Stimulated activated CD4-positive, alpha-beta T cell treated with anti-CD3 and anti-CD28 coated beads, Interleukin-15, amount 100 ng/mL, for 1 hour (primary cell): Measurements from ENCODE around the gene MRC1.

ENCODE experiments used
- DNase-seq, 2 donors: peaks; one replicate each; pipeline ENCODE4 v3.0.0-alpha.2; 2020; ENCODE audit warnings: low read depth in 1 of 2, low spot score in 1 of 2

Gene MRC1

DNA sequence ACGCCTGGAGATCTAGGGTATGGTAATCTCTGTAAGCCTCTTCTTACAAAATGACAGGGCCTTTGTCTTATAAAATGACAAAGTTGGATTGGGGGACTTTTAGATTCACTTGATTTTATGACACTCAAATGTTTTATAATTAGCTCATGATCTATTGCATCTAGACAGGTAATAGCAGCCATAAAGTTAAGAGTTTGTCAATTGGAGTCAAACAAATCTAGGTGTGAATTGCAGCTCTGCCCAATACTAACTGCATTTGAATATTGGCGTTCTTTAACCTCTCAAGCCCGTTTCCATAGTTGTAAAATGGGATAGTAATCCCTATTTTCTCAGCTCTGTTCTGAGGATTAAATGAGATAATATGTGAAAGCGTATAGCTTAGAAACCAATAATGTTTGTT lies 14.1 kb upstream of the MRC1 start:
- no peak for DNase-seq

DNA sequence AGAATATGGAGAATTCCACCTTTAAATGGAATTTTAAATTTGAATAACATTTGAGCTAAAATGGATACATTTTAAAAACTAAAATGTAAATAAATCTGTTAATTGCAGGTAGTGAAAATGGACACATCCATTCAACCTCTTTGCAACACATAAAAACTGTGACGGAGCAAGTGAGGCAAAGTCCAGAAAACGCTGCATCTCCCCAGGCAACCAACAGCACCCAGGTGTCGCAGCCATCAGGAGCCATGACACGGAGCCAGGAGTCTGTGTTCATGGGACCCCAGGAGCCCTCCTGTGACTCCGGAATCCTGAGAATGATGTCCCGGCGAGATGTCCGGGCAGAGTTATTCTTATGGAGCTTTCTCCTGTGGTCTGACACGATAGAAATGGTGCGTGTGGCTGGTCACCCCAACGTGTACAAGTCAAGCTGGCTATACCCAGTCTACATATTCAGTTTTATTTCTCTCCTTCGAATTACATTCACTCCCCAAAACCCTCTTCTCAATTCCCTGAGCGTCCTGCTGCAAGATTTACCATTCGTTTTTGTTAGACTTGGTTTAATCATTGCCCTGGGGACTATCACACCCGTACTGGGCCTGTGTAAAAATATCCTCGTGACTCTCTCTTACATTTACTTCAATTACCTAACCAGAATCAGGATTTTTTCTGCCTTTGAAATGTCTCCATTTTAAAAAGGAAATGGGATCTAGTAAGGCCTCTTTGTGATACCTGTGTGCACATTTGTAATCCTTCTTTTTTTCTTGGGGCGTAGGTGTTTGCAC lies 13.1 kb upstream of the MRC1 start:
- no peak for DNase-seq

DNA sequence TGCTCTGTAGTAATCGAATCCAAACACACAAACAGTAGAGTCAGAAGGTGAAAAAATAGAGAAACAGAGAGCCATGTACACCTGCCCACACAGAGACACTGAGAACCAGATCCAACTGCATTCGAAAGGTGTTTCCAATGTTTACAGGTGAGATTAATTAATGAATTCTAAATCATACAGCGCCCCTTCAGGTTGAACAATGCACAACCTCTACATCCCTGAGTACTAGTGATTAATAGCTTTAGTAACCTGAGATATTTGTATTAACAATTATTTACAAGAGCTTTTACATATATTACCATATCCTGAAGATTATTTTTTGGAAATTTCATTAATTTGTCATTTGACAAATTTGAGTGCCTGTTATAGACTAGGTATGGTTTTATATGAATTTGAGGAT lies 7.6 kb upstream of the MRC1 start:
- no peak for DNase-seq

DNA sequence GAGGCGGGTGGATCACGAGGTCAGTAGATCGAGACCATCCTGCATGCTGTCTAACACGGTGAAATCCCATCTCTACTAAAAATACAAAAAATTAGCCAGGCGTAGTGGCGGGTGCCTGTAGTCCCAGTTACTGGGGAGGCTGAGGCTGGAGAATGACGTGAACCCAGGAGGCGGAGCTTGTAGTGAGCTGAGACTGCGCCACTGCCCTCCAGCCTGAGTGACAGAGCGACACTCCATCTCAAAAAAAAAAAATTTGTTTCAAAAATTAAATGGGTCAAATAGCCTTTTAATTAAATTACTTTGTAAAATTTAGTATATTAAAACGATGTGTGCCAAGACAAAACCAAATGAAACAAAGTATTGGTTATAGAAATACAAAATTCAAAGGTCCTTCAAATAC lies 6.8 kb upstream of the MRC1 start:
- no peak for DNase-seq

DNA sequence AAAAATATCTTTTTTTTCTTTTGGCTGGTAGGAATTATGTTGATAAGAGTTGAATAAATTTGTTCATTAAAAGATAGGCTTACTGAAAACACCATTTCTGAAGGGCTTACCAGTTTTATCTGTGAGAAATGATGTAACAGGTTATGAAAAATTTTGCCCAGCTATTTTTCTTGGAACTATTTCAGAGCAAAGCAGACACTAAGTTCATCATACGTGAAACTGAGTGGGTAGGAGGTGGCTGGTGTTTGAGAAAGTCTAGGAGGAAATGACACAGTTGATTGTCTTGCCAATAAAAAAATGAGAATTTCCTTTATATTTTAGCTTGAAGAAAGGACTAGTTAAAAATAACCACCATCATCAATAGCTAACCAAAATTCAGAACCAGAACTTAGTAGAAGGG lies 6.2 kb upstream of the MRC1 start:
- DNase-seq = no peak

DNA sequence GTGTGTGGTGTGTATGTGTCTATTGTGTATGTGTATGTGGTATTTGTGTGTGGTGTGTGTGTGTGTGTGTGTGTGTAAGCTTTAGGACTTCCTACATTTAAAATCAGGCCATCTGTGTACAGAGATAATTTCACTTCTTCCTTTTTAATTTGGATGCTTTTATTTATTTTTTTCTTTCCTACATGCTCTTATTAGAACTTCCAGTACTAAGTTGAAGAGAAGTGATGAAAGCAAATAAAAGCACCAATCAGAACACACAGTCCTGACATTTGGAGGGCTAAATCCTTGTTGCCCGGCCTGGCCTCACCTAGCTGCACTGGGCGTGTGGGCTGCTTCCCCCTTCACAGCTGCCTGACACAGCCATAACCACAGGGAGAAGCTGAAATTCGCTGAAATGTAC lies 3.8 kb upstream of the MRC1 start:
- DNase-seq = no peak

DNA sequence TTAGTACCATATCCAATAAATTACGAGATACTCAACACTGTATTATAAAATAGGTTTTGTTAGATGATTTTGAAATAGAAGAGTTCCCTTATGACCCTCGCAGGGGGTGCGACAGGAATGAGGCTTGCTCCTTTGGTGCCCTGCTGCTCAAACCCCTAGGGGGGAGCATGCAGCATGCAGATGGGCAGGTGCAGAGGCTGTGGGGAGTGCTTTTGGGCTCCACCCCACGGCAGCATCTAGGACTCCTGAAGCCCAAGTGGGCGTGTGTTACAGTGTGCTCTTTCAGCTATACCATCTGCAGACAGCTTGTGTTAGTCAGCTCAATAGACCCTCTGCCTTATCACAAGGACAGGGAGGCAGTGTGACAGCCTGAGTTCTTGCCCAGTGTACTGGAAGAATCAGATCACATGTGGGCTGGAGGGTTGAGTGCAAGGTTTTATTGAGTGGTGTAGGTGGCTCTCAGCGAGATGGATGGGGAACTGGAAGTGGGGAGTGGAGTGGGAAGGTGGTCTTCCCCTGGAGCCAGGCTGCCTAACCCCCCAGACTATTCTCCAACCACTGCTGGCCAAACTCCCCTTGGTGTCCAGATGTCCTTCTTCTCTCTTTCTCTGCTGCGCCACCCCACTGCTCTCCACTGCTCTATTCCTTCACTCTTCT lies 3.1 kb upstream of the MRC1 start:
- DNase-seq = peak in 1 of 2 donors; percentile 2

DNA sequence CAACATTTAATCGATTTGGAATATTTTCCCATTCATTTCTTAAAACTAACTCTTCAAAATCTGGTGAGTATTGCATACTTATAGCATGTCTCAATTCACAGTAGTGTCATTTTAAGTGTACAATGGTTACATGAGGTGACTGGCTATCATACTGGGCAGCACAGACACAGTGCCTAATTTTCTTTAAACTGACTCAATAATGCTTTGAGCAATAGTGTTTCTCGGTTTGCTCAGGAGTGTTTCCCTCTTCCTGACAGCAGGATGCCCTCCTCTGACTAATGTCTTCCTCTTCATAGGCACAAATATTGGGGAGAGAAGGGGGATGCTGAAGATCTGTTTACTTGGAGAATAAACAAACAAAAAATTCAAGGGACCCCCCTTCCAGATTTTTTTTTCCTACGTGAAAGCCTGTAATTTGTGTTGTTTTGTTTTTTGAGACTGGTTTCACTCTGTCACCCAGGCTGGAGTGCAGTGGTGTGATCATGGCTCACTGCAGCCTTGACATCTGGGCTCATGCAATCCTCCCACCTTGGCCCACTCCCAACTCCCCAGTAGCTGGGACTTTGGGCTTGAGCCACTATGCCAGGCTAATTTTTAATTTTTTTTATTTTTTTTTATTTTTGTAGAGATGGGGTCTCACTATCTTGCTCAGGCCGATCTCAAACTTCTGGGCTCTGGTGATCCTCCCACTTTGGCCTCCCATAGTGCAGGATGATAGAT lies 2.2 kb downstream of the MRC1 start:
- DNase-seq = no peak

DNA sequence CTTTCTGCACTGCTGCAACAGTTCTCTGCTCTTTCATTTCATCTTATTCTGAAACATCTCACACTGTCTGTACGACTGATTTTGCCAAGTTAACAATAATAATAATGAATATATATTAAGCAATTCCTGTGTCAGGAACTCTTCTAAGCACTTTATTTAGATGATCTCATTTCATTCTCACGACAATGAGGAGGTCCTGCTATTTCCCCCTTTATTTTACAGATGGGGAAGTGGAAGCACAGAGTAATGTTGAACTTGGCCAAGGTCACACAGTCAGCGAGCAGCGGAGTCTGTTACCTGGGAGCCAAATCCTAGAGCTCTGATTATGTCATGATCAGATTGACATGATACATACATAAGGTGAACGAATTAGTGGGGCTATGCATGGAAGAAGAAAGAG lies 5.8 kb downstream of the MRC1 start:
- no peak for DNase-seq

DNA sequence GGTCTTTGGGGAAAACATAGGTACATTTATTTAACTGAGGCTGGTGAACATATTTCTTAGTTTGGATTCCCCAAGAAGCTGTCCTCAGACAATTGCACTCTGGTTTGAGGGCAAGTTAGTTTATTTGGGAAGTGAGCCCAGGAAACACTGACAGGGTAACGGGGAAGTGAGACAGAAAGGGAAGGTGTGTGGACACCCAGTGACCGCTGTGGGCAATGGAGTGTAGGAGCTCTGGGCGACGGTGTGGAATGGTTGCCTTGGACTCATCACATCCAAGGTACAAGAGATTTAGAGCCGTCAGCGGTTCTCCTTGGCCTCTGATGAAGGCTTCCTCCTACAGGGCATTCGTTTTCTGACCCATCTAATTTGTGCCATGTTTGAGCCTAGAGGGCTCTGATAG lies 7.1 kb downstream of the MRC1 start:
- no peak for DNase-seq

DNA sequence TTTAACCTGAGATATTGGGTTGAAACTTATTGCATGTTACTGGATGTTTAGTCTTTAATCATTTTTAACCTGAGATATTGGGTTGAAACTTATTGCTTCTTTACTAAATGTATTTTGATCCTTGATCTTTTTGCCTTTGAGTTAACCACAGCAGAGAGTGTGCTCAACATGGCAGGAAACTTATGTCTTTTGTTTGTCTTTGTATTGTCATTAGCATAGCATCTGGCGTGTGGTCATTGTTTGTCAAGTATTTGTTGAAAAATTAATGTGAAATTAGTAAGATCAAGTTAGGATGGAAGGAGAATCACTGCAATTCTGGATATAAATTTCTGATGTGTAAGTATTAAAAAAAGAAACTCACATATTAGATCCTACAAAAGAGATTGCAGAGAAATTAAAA lies 8.2 kb downstream of the MRC1 start:
- no peak for DNase-seq

DNA sequence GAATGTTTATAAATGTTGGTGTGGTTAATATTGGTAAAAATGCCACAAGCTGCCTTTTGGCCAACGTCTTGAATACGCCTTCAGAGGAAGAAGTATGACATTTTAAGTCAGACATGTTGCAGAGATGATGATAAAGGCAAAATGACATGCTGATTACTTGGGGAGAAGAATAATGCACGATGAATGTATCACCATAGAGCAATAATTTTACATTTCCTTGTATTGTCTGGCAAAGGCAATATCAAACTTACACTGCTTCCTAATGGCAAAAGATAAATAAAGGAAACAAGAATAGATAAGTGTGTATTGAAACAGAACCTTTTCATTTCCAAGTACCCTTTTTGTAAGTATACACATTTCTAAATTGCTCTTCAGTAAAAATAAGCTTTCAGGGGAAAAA lies 8.6 kb downstream of the MRC1 start:
- DNase-seq = no peak

DNA sequence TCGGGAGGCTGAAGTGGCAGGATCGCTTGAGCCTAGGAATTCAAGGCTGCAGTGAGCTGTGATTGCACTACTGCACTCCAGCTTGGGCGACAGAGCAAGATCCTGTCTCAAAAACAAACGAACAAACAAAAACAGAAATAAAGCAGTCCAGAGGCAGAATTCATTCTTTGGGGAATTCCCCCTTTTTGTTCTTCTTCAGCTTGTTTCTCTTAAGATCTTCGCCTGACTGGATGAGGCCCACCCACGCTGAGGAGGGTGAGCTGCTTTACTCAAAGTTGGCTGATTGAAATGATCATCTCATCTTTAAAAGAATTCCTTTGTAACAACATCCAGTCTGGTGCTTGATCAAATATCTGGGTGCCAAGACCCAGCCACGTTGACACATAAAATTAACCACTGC lies 10.7 kb downstream of the MRC1 start:
- DNase-seq = no peak

DNA sequence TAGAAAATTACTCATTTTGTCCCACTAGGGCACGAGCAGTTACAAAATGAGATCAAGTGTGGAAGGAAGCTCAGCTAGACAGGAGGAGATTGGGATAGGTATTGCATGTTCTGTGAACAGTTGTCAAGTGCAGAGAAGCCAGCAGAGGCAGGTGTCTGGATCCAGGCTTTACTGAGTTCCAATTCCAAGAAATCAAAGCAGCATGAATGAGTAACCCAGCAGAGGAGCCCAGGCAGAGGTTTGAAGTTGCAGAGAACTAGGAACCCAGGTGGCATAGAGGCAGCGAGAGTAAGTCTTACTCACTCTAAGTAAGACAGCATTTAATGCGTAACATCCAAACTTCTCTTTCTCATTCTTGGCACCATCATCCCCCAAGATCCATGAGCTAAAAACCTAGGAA lies 11.8 kb downstream of the MRC1 start:
- DNase-seq = no peak

DNA sequence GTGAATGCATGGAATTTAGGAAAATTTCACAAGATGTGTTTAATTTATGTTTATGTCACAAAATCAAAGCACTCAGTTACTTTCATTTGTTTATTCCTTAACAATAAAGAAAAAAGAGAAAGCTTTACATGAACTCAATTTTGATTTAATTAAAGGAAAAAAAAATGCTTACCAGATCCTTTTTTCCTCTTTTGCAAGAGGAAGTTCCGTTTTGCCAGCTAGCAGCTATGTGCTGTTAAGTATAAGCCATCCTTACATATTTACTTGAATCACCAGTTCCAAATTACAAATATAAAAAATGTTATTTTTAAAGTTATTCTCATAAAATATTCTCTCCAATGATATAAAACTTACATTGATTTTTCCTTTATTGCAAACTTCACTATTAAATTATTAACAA lies 12.7 kb downstream of the MRC1 start:
- no peak for DNase-seq

DNA sequence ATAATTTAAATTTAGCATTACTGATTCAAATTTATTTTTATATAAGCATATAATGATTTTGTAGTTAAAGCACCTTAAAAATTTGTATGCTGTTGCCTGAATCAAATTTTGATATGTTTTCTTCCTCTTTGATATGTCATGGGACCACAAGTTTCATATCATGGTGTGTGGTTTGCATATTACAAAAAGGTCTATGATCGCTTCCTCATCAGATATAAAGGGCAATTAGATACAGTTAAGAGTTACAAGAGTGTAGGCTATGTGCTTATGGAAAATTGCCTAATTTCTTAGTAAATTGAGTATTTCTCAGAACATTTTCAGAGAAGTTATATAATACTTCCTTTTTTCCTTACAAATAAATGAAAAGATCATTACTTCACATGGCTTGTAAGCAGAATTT lies 22.2 kb downstream of the MRC1 start:
- DNase-seq = no peak

DNA sequence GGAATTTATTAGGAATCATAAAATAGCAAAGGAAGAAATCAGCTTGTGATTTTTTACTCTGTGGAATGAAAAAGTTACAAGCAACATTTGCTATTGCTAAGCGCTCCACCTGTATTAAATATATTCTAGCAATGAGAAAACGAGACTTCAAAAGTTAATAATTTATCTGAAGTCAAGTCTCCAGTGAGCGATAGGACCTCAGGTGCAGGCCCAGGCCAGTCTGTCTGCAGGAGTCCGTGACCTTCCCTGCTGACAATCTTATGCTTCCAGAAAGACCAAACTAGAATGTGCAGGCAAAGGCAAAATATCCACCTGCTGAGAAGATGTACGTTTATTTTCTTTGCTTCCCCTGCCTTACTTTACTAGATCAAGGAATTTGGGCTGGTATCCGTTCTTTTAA lies 22.7 kb downstream of the MRC1 start:
- DNase-seq = no peak

DNA sequence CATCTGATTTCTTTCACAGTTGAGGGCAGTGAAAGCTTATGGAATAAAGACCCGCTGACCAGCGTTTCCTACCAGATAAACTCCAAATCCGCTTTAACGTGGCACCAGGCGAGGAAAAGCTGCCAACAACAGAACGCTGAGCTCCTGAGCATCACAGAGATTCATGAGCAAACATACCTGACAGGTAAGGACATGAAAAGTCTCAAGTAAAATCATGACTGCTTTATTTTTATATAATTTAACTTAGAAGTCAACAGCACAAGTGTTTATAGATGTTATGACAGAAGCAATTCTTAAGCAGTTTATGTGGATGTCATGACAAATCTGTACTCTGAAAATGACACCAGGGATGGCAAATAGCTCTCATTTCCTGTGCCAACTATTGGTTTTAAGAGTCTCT lies 24.5 kb downstream of the MRC1 start:
- DNase-seq = no peak

DNA sequence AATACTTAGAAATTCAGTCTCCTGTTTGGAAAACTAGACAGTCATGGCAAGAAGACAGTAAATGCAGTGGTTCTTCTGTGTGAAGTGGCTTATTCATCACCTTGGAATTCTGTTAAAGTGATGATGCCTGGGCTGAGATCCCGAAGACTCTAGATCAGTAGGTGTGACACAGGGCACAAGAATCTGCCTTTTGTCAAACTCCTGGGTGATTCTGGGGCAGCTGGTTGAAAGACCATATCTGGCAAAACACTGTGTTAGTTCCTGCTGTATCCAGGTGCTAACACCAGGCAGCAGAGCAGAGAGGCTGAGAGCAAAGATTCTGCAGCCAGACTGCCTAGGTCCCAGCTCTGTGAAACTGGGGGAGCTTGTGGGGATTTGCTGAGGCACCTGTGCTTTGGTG lies 26.5 kb downstream of the MRC1 start:
- no peak for DNase-seq

DNA sequence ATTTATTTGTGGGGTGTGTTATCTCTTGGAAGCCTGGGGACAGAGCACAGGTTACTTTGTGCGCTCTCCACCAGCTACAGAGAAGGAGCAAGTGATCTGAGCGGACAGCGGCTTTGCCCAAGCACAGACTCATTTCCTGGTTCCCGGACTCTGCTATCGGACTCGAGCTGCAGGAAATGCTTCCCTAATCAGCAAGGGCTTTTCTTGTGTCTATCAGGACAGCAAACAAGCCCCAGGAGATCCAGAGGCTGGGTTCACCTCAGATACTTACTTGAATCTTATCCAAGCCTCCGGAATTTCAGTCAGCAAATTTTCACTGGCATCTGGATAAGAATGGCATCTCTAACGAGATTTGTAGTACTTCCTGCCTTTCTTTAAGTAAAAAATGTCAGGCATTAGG lies 27.8 kb downstream of the MRC1 start:
- DNase-seq = no peak

DNA sequence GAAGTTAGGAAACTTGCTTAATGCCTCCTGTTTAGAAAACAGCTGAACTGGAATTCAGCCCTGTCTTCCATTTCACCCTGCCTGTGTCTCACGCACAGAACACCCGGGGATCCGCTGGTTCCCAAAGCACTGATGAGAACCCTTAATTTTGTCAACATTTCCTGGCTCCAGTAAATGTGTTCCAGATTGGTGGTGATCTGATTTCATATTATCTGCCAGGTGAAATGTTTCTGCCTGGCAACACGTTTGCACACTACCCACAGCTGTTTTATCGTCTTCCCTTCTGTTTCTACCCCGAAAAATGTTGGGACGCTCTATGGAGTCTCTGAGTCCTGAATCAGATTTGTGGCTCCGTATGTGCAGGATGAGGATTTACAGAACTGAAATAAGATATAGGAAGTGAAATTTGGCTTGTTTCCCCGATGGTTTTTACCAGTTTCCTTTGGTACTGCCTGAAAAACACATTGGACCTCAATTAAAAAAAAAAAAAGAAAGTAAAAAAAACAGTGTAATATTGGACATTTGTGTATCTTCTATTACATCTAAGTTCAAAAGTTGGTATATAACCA lies 29.0 kb downstream of the MRC1 start:
- no peak for DNase-seq

DNA sequence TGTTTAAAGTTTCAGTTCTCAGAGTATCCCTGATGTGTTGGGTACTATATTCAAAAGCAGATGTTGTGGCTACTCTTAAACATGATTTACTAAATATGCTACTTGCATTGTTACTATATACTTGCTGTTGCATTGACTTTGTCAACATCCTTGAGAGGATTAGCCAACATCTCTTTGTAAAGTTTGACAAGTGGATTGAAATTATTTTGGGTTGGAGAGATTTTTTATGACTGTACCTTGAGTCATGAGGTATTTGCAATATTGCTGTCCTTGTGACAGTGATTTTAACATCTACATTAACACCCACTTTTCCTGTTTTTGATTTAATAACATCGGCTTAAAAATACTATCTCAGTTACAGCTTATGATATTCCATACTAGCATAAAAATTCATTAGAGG lies 31.9 kb downstream of the MRC1 start:
- no peak for DNase-seq
